HG03064 (cell line): ENCODE measurements around the gene FTSJ1.
"Not testable (repeated sequence)": the region's sequence is repeated elsewhere in the genome, so short reads cannot be mapped to it uniquely, and the experiment has no call there.

Source experiments
- ATAC-seq: cut with Tn5 transposase; IDR thresholded peaks from one replicate; pipeline ENCODE4 v1.9.1; 2021; ENCODE audit warnings: low read depth; ENCODE audit not compliant: unreplicated experiment

Gene FTSJ1

DNA sequence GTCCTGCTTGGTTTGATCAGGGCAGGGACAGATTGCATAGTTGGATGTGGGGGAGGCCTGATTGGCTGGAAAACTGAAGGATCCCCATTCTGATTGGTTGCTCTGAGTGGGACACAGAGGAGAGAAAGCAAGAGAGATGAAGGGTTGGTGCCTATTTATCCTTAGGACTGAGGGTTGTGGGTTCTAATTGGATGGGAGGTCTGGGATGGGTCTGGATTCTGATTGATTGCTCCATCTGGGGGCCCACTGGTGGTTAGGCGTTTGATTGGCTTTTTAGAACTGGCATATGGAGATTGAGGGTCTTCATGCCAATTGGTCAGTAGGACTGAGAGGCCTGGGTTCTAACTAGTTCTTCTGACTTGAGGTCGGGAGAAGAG, 45.0 kb downstream of the FTSJ1 start:
- ATAC-seq, result no peak

DNA sequence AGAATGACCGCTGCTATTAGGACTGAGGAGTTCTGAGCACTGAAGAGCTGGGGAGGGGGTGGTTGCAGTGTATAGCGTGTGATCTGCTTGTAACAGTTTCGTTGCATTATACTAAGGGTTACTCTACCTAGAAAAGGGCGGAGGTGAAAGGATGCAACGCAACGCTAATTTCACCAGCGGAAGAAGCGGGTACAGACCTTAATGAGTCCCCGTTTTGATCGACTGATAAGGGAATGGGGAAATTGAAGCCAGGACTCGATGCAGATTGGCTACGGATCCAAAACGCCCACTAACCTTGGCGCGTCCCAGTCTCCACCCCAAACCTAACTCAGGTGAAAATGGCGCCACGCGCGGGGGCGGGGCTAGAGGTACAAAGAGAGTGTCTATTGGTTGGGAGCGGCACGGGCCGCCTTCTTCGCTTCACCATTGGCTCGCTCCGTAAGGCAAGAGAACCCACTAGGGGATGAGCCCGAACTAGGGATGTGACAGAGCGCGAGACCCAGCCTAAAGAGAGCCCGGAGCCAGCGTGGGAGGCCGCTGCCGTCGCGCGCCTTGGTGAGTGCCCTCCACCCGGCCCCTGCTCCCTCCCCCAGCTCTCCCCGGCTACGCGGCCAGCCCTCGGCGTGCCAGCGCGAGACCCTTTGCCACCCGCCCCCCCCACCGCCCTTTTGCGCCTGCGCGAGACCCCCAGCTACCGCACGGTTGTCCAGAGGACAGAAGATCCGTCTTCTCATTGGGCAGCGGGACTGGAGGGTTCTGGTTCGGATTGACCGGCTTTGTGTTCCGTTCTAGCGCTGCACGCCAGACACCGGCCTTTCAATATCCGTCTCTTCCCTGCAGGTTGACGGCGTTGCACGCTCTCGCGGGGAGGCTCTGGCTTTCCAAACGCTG, 45.6 kb downstream of the FTSJ1 start, which contains the start of gene EBP:
Gene EBP (plus strand): TSS at position 456 of the 891 bp plus-strand sequence. CDS start 1,964 bp downstream, outside the sequence.
- peak; percentile 90 for ATAC-seq

- no peak for ATAC-seq
Measured at GRCh38 chrX:48522291-48522690, 46.3 kb downstream of the FTSJ1 start.

- ATAC-seq, result no peak
Measured at GRCh38 chrX:48523682-48524081, 47.7 kb downstream of the FTSJ1 start.

GRCh38 chrX:48525853-48526252, 49.9 kb downstream of the FTSJ1 start:
- ATAC-seq, result not testable (repeated sequence)

GRCh38 chrX:48530736-48531135, 54.7 kb downstream of the FTSJ1 start:
- no peak for ATAC-seq

GRCh38 chrX:48531358-48531959, 55.5 kb downstream of the FTSJ1 start:
- ATAC-seq, result no peak

DNA sequence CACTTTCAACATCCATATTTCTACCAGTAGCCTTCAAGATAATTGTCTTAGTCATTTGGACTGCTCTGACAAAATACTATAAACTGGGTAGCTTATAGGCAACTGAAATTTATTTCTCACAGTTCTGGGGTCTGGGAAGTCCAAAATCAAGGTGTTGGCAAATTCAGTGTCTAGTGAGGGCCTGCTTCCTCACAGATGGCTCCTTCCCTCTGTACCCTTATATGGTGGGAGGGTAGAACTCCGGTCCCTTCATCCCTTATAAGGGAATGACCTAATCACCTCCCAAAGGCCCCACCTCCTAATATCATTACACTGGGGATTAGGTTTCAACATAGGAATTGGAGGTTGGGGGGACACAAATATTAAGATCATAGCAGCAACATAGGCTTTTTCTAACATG, 56.2 kb downstream of the FTSJ1 start:
- ATAC-seq, result no peak

DNA sequence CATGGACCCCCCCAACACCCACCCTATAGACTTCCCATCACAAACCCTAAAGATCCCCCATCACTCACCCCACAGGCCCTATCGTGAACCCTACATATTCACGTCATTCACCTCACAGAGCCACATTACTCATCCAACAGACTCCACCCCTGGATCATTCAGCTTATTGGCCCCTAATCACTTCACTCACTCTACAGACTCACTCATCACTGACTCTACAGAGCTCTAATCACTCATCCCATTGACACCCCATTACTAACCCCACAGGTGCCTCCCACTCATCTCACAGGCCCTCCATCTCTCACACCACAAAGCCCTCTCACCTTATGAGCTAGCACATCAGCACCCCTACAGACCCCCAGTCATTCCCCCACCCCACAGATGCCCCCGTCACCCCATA, 57.2 kb downstream of the FTSJ1 start:
- no peak for ATAC-seq
